Upper lobe of left lung (tissue), 6 donors: Measurements from ENCODE around the gene NKX2-4. TPM values are rescaled to one million over a fixed set of nuclear protein-coding genes. Genes with fewer than 3 reads are reported as not detected.
"Not testable (repeated sequence)": the region's sequence is repeated elsewhere in the genome, so short reads cannot be mapped to it uniquely, and the experiment has no call there.

Experiments
- ATAC-seq, 2 donors: fragments of 200-7000 bp; cut with Tn5 transposase; one replicate each; pipeline ENCODE4 v1.9.1; 2022; ENCODE audit warnings: mild to moderate bottlenecking in 2 of 2, moderate library complexity in 2 of 2; ENCODE audit not compliant: low FRiP score in 2 of 2
- DNase-seq, 2 donors: peaks; one replicate each; pipeline ENCODE4 v3.0.0-alpha.2; 2019 to 2020
- H3K27ac ChIP-seq, 4 donors: fragments of 200-600 bp; sonication (generic); one replicate each; pipeline ENCODE4 v1.5.1; 2016 to 2019
- H3K27me3 ChIP-seq, 4 donors: fragments of 200-600 bp; sonication (generic); one replicate each; pipeline ENCODE4 v1.5.1; 2017 to 2019
- H3K36me3 ChIP-seq, 4 donors: fragments of 200-600 bp; sonication (generic); one replicate each; pipeline ENCODE4 v1.5.1; 2016 to 2019
- H3K4me1 ChIP-seq, 4 donors: fragments of 200-600 bp; sonication (generic); one replicate each; pipeline ENCODE4 v1.5.1; 2018 to 2019
- H3K4me3 ChIP-seq, 4 donors: fragments of 200-600 bp; sonication (generic); one replicate each; pipeline ENCODE4 v1.5.1; 2017 to 2019; ENCODE audit warnings: mild to moderate bottlenecking in 2 of 4, moderate library complexity in 1 of 4
- H3K9me3 ChIP-seq, 4 donors: fragments of 200-600 bp; sonication (generic); one replicate each; pipeline ENCODE4 v1.5.1; 2018 to 2019
- CTCF ChIP-seq, 6 experiments: fragments of 450-650 bp in 4 of 6; fragments of 200-600 bp in 2 of 6; sonication (generic) in 2 of 6; IDR thresholded peaks; one replicate each; pipeline ENCODE4 v1.5.1; 2016 to 2019; ENCODE audit warnings: antibody characterized with exemption in 6 of 6
- EP300 ChIP-seq, 4 donors: sonication (generic); formaldehyde crosslinking; IDR thresholded peaks; one replicate each; pipeline ENCODE4 v1.5.1; 2017; ENCODE audit warnings: antibody characterized with exemption in 4 of 4, control low read depth in 2 of 4
- POLR2A ChIP-seq, 4 donors: fragments of 450-650 bp; IDR thresholded peaks; one replicate each; pipeline ENCODE4 v1.5.1; 2016 to 2017; ENCODE audit warnings: antibody characterized with exemption in 4 of 4, mild to moderate bottlenecking in 2 of 4
- POLR2AphosphoS5 ChIP-seq, 2 donors: sonication (generic); formaldehyde crosslinking; IDR thresholded peaks; one replicate each; pipeline ENCODE4 v1.5.1; 2017; ENCODE audit warnings: antibody characterized with exemption in 2 of 2
- WGBS, 2 donors: methylation state at CpG; one replicate each; pipeline ENCODE4 v1.1.5; 2017 to 2018; 5-methylcytosine and 5-hydroxymethylcytosine counted together
- total RNA-seq, 6 donors: library from RNA; depleted of rRNA in 4 of 6; stranded (reverse); fragments of >200 nt in 4 of 6; gene quantifications; one replicate each; pipeline versions ENCODE4 v1.1.0 to v1.2.1, GENCODE V29; 2016 to 2021
- donor health status: DM: no; HTN: no; CAD: no; lungs with moderate emphysema.
- donor health status: DM: no; HTN: yes; CAD: no; lungs with severe emphysema.

Gene NKX2-4
- total RNA-seq, 6 donors from 2014 or later: not detected

- WGBS, 2 donors: 82 to 86% methylated on average over 2 of the region's 2 CpGs
- H3K4me1 ChIP-seq: no peaks in the 10 kb centered on the region
- no peaks in the 10 kb centered on the region for H3K9me3 ChIP-seq
- no peaks in the 10 kb centered on the region for H3K36me3 ChIP-seq
- no peak overlapping the region for H3K27ac ChIP-seq
- H3K27me3 ChIP-seq: no peaks in the 10 kb centered on the region
- DNase-seq (no peak), ATAC-seq (no peak)
- TF ChIP-seq EP300 (IDR thresholded peaks at IDR 0.05) (no peak), POLR2AphosphoS5 (IDR thresholded peaks at IDR 0.05) (no peak), CTCF (IDR thresholded peaks at IDR 0.05) (no peak), POLR2A (IDR thresholded peaks at IDR 0.05) (no peak)
- no peak overlapping the region for H3K4me3 ChIP-seq
Observed at GRCh38 chr20:21433329-21433890, 36.1 kb upstream of the NKX2-4 start.

GRCh38 chr20:21432911-21433310, 35.6 kb upstream of the NKX2-4 start:
- no peak for ATAC-seq
- 92 to 93% methylated on average over 4 of the region's 4 CpGs for WGBS, 2 donors
- no peak for TF ChIP-seq POLR2A (IDR thresholded peaks at IDR 0.05)
- TF ChIP-seq CTCF (IDR thresholded peaks at IDR 0.05): no peak
- H3K27me3 ChIP-seq: no peaks in the 10 kb centered on the region
- H3K27ac ChIP-seq: no peak overlapping the region
- no peak overlapping the region for H3K4me3 ChIP-seq
- H3K4me1 ChIP-seq: no peaks in the 10 kb centered on the region
- no peaks in the 10 kb centered on the region for H3K36me3 ChIP-seq
- no peak for DNase-seq
- no peaks in the 10 kb centered on the region for H3K9me3 ChIP-seq

- no peak for ATAC-seq
- no peak for TF ChIP-seq POLR2AphosphoS5 (IDR thresholded peaks at IDR 0.05)
- TF ChIP-seq CTCF (IDR thresholded peaks at IDR 0.05): no peak
- H3K9me3 ChIP-seq: peaks cover 1 to 11% (median 6%) of the 10 kb centered on the region in 4 donors
- no peaks in the 10 kb centered on the region for H3K27me3 ChIP-seq
- H3K4me1 ChIP-seq: no peaks in the 10 kb centered on the region
- H3K27ac ChIP-seq: no peak overlapping the region
- no peak for DNase-seq
- WGBS, 2 donors: 76% methylated on average over 3 of the region's 3 CpGs
- no peak overlapping the region for H3K4me3 ChIP-seq
- H3K36me3 ChIP-seq: no peaks in the 10 kb centered on the region
Observed at GRCh38 chr20:21430020-21430419, 32.7 kb upstream of the NKX2-4 start.

DNA sequence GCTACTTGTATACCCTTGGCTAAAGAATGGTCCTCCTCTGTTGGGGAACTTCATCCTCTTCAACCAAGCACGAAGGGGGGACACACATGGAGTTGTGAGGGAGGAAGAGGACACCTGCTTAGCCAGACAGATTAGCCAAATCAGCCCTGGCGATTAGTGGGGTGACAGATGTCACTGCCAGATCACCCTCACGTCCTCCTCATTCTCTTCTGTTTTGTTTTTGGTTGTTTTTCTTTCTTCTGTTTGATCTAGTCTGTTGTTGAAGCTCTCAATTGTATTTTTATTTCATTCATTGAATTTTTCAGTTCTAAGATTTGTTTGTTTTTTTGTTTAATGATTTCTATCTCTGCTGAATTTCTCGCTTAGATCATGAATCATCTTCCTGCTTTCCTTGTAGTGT, 27.5 kb upstream of the NKX2-4 start:
- Histone ChIP-seq H3K9me3 (peaks cover 10 to 30% (median 19%) of the 10 kb centered on the region in 4 donors), H3K4me1 (no peaks in the 10 kb centered on the region), H3K27ac (no peak overlapping the region), H3K4me3 (no peak overlapping the region), H3K36me3 (no peaks in the 10 kb centered on the region), H3K27me3 (no peaks in the 10 kb centered on the region)
- WGBS, 2 donors: 76 to 79% methylated on average over 4 of the region's 4 CpGs
- DNase-seq (no peak), ATAC-seq (no peak)
- TF ChIP-seq POLR2A (IDR thresholded peaks at IDR 0.05) (no peak), EP300 (IDR thresholded peaks at IDR 0.05) (no peak), POLR2AphosphoS5 (IDR thresholded peaks at IDR 0.05) (no peak), CTCF (IDR thresholded peaks at IDR 0.05) (no peak)

GRCh38 chr20:21423712-21424111, 26.4 kb upstream of the NKX2-4 start:
- not testable (repeated sequence) for H3K27ac ChIP-seq, H3K4me1 ChIP-seq, ATAC-seq, H3K27me3 ChIP-seq, DNase-seq, H3K36me3 ChIP-seq, H3K4me3 ChIP-seq
- 80 to 100% methylated on average over 1 of the region's 1 CpG for WGBS, 2 donors
- peaks cover 10 to 30% (median 19%) of the 10 kb centered on the region in 4 donors for H3K9me3 ChIP-seq
